Measurements from ENCODE around the gene TMEM106B.
"Not testable (repeated sequence)": the region's sequence is repeated elsewhere in the genome, so short reads cannot be mapped to it uniquely, and the experiment has no call there.

GRCh38 chr7:12168065-12168464 is 43.0 kb upstream of the TMEM106B start:
- TF ChIP-seq CTCF (IDR thresholded peaks at IDR 0.05); EP300 (IDR thresholded peaks at IDR 0.05; ENCODE audit: low read depth); POLR2A (IDR thresholded peaks at IDR 0.05); POLR2AphosphoS5 (IDR thresholded peaks at IDR 0.05): not testable (repeated sequence)
